ENCODE measurements around the gene TMF1. TPM values are rescaled to one million over a fixed set of nuclear protein-coding genes. Genes with fewer than 3 reads are reported as not detected.

TMF1 gene
- total and polyA plus RNA-seq, 8 donors: 5.7 to 25.9 (median 16.0) TPM

DNA sequence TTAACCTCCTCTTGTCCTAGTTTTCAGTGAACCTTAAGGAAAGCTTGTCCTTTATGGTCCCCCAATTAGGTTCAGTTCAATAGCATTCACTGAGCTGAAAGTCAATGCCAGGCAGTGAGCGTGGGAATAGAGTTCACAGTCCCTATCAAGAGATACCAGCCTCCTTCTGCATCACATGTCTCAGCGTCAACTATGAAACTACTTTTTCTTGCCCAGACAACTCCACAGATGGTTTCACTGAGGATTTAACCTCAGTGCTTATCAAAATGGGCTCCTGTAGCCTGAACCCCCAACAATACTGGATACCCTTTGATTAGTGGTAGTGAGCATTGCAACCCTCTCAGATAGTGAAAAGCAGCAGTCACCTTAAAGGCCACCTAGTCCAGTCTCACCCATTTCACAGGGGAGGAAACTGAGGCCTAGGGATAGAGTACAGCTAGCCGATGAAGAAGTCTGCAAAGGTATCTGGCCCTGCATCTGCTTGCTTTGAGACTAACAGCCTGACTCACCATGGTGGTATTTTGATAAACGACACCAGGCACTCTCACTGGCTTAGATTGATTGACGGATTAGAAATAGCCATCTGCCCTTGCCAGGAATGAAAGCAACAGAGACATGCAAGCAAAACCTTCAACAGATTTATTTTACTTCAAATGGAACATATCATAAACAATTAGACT, 29.6 kb upstream of the TMF1 start:
- no peaks in the 10 kb centered on the region for H3K9me3 ChIP-seq
- WGBS, 2 donors: 76 to 77% methylated on average over 5 of the region's 5 CpGs
- no peak overlapping the region for H3K4me3 ChIP-seq
- H3K36me3 ChIP-seq: no peaks in the 10 kb centered on the region
- intact Hi-C loops (cut with DNase I): no loop called here
- no peak for ATAC-seq
- H3K4me1 ChIP-seq: peaks cover 10 to 34% (median 17%) of the 10 kb centered on the region in 3 donors
- H3K27ac ChIP-seq: peak overlapping the region in 2 of 4 donors; percentile 15 to 95
- no peaks in the 10 kb centered on the region for H3K27me3 ChIP-seq
- TF ChIP-seq CTCF (IDR thresholded peaks at IDR 0.05): no peak
- no peak for DNase-seq
- no peak for FAIRE-seq

GRCh38 chr3:69080233-69080920, 28.2 kb upstream of the TMF1 start, which contains the start of gene UBA3:
Gene UBA3, minus strand, starts transcription at chr3:69080365. Its CDS starts 12 bp downstream, at chr3:69080353.
- no peaks in the 10 kb centered on the region for H3K27me3 ChIP-seq
- no peaks in the 10 kb centered on the region for H3K36me3 ChIP-seq
- no peak for FAIRE-seq
- peak; percentile 80 to 88 (median 84) for ATAC-seq
- no peak for TF ChIP-seq CTCF (IDR thresholded peaks at IDR 0.05)
- H3K9me3 ChIP-seq: no peaks in the 10 kb centered on the region
- WGBS, 2 donors: 1 to 2% methylated on average over 26 to 37 of the region's 37 CpGs
- peak within 1 kb of the TSS; percentile 63 to 93 (median 72) for H3K4me3 ChIP-seq
- peak within 1 kb of the TSS in 3 of 4 donors; percentile 42 to 75 (median 69) for H3K27ac ChIP-seq
- H3K4me1 ChIP-seq: peaks cover 10 to 33% (median 16%) of the 10 kb centered on the region in 3 donors
- intact Hi-C loops (cut with DNase I): no loop called here
- peak; percentile 88 to 95 (median 92) for DNase-seq

DNA sequence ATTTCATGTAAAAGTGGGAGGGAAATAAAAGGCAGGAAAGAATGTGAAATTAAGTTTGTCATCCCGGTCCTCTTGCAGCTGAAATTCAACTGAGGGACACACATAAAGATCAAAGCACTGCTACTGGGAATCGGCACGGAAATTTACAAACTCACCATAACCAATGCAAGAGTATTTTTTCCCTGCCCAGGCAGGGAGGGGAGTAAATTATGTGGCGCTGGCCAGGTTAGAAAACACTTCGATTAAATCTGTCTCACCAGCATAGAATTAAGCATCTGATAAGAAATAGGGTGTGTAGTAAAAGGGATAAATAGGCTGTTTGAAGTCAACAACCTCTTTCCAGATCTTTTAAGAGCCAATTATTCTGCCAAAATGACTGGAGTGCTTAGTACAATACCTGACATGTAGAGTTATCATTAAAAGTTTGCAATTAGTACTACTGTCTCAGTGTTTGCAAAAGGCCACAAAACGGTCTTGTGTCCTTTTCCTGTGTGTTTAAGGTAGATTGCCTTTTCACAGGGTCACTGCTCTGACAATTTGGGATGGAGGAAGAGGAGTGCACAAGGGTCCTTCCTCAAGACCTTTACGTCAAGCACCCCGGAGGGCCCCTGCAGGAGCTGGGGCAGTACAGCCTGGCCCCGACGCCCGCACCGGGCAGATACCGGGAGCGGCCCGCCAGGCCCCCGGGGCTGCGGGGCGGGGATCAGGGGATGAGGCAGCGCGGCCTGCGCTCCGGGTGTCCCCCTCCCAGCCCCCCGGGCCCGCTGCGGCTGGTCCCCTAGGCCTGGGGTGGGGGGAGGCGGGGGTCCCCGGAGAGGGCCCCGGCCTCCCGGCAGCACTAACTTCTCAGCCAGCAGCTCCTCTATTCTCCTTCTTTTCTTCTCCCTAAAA, 27.4 kb upstream of the TMF1 start:
- no peak for TF ChIP-seq CTCF (IDR thresholded peaks at IDR 0.05)
- Histone ChIP-seq H3K4me3 (peak overlapping the region; percentile 63 to 93 (median 72)), H3K4me1 (peaks cover 10 to 33% (median 16%) of the 10 kb centered on the region in 3 donors), H3K36me3 (no peaks in the 10 kb centered on the region), H3K9me3 (no peaks in the 10 kb centered on the region), H3K27me3 (no peaks in the 10 kb centered on the region), H3K27ac (peak overlapping the region in 3 of 4 donors; percentile 42 to 75 (median 69))
- intact Hi-C loops (cut with DNase I): no loop called here
- WGBS, 2 donors: 1% methylated on average over 27 to 29 of the region's 29 CpGs
- ATAC-seq (peak; percentile 30 to 53 (median 36)), DNase-seq (peak in 4 of 6 donors; percentile 31 to 67 (median 54)), FAIRE-seq (no peak)

- no peak for FAIRE-seq
- intact Hi-C loops (cut with DNase I): no loop called here
- no peaks in the 10 kb centered on the region for H3K4me1 ChIP-seq
- no peak for DNase-seq
- H3K9me3 ChIP-seq: no peaks in the 10 kb centered on the region
- TF ChIP-seq CTCF (IDR thresholded peaks at IDR 0.05): no peak
- no peak overlapping the region for H3K27ac ChIP-seq
- no peak for ATAC-seq
- H3K36me3 ChIP-seq: no peaks in the 10 kb centered on the region
- H3K27me3 ChIP-seq: no peaks in the 10 kb centered on the region
- H3K4me3 ChIP-seq: no peak overlapping the region
- WGBS, 2 donors: 92 to 99% methylated on average over 3 of the region's 3 CpGs
Measured at GRCh38 chr3:69072928-69073327, 20.8 kb upstream of the TMF1 start.
